ENCODE measurements around the gene PERP.

PERP gene

DNA sequence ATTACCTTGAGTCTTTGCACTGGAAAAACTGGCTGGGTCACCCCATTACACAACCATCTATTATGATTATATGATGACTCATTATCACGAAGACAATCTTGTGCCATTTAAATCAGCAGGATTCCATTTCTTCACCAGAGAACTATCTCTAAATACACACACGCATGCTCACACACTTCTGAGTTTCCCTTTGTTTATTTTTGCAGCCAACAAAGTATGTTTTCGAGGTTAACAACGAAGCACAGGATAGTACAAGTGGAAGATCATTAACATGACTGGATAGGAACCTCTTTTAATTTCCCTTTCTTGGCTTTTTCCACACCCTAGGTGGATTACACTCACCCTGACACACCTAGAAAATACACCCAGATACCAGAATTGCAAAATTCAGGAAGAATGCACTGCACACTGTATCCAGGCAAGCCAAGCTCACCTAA, 18.9 kb downstream of the PERP start (continued):
- no peak for TF ChIP-seq ZNF571 (tag by site-specific recombination; IDR thresholded peaks at IDR 0.05)
- TF ChIP-seq ZSCAN16 (tag by site-specific recombination; IDR thresholded peaks at IDR 0.05) = no peak
- peak; percentile 27; the same call in 1 of the 2 replicates for TF ChIP-seq ZNF610 (tag by site-specific recombination; IDR thresholded peaks at IDR 0.05; ENCODE audit: borderline replicate concordance)
- peak; percentile 94 for TF ChIP-seq ZEB2 (tag by site-specific recombination; IDR thresholded peaks at IDR 0.05)
- TF ChIP-seq ZNF404 (tag by site-specific recombination; IDR thresholded peaks at IDR 0.05) = no peak
- no peak for TF ChIP-seq ZNF473 (tag by site-specific recombination; IDR thresholded peaks at IDR 0.05)
- no peak for TF ChIP-seq RBAK (tag by site-specific recombination; IDR thresholded peaks at IDR 0.05)
- no peak; the same call in 1 of the 2 replicates for TF ChIP-seq KLF7 (tag by site-specific recombination; IDR thresholded peaks at IDR 0.05; ENCODE audit: borderline replicate concordance)
- TF ChIP-seq, protein P1, sequence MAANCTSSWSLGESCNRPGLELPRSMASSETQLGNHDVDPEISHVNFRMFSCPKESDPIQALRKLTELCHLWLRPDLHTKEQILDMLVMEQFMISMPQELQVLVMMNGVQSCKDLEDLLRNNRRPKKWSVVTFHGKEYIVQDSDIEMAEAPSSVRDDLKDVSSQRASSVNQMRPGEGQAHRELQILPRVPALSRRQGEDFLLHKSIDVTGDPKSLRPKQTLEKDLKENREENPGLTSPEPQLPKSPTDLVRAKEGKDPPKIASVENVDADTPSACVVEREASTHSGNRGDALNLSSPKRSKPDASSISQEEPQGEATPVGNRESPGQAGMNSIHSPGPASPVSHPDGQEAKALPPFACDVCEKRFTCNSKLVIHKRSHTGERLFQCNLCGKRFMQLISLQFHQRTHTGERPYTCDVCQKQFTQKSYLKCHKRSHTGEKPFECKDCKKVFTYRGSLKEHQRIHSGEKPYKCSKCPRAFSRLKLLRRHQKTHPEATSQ (tag by site-specific recombination; IDR thresholded peaks at IDR 0.05) = 0 out of 2 replicates have a peak, but pooled peaks have one; percentile 10
- no peak for TF ChIP-seq ZNF174 (tag by site-specific recombination; IDR thresholded peaks at IDR 0.05)
- TF ChIP-seq, protein P2, sequence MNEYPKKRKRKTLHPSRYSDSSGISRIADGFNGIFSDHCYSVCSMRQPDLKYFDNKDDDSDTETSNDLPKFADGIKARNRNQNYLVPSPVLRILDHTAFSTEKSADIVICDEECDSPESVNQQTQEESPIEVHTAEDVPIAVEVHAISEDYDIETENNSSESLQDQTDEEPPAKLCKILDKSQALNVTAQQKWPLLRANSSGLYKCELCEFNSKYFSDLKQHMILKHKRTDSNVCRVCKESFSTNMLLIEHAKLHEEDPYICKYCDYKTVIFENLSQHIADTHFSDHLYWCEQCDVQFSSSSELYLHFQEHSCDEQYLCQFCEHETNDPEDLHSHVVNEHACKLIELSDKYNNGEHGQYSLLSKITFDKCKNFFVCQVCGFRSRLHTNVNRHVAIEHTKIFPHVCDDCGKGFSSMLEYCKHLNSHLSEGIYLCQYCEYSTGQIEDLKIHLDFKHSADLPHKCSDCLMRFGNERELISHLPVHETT (tag by site-specific recombination; IDR thresholded peaks at IDR 0.05) = peak; percentile 94
- no peak for TF ChIP-seq MYNN (tag by site-specific recombination; IDR thresholded peaks at IDR 0.05; ENCODE audit: borderline replicate concordance)
- TF ChIP-seq, protein P3, sequence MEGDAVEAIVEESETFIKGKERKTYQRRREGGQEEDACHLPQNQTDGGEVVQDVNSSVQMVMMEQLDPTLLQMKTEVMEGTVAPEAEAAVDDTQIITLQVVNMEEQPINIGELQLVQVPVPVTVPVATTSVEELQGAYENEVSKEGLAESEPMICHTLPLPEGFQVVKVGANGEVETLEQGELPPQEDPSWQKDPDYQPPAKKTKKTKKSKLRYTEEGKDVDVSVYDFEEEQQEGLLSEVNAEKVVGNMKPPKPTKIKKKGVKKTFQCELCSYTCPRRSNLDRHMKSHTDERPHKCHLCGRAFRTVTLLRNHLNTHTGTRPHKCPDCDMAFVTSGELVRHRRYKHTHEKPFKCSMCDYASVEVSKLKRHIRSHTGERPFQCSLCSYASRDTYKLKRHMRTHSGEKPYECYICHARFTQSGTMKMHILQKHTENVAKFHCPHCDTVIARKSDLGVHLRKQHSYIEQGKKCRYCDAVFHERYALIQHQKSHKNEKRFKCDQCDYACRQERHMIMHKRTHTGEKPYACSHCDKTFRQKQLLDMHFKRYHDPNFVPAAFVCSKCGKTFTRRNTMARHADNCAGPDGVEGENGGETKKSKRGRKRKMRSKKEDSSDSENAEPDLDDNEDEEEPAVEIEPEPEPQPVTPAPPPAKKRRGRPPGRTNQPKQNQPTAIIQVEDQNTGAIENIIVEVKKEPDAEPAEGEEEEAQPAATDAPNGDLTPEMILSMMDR (tag by site-specific recombination; IDR thresholded peaks at IDR 0.05) = no peak
- TF ChIP-seq, protein P4, sequence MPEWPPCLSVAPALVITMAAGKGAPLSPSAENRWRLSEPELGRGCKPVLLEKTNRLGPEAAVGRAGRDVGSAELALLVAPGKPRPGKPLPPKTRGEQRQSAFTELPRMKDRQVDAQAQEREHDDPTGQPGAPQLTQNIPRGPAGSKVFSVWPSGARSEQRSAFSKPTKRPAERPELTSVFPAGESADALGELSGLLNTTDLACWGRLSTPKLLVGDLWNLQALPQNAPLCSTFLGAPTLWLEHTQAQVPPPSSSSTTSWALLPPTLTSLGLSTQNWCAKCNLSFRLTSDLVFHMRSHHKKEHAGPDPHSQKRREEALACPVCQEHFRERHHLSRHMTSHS (tag by site-specific recombination; IDR thresholded peaks at IDR 0.05) = peak; percentile 65; the same call in 1 of the 2 replicates
- TF ChIP-seq KLF10 (tag by site-specific recombination; IDR thresholded peaks at IDR 0.05) = peak; percentile 80
- TF ChIP-seq, protein P5, sequence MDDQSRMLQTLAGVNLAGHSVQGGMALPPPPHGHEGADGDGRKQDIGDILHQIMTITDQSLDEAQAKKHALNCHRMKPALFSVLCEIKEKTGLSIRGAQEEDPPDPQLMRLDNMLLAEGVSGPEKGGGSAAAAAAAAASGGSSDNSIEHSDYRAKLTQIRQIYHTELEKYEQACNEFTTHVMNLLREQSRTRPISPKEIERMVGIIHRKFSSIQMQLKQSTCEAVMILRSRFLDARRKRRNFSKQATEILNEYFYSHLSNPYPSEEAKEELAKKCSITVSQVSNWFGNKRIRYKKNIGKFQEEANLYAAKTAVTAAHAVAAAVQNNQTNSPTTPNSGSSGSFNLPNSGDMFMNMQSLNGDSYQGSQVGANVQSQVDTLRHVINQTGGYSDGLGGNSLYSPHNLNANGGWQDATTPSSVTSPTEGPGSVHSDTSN (CRISPR knock-in tag; IDR thresholded peaks at IDR 0.05) = no peak
- no peak for TF ChIP-seq ZNF701 (tag by site-specific recombination; IDR thresholded peaks at IDR 0.05)
- no peak for TF ChIP-seq ZNF223 (tag by site-specific recombination; IDR thresholded peaks at IDR 0.05)
- TF ChIP-seq, protein P6, sequence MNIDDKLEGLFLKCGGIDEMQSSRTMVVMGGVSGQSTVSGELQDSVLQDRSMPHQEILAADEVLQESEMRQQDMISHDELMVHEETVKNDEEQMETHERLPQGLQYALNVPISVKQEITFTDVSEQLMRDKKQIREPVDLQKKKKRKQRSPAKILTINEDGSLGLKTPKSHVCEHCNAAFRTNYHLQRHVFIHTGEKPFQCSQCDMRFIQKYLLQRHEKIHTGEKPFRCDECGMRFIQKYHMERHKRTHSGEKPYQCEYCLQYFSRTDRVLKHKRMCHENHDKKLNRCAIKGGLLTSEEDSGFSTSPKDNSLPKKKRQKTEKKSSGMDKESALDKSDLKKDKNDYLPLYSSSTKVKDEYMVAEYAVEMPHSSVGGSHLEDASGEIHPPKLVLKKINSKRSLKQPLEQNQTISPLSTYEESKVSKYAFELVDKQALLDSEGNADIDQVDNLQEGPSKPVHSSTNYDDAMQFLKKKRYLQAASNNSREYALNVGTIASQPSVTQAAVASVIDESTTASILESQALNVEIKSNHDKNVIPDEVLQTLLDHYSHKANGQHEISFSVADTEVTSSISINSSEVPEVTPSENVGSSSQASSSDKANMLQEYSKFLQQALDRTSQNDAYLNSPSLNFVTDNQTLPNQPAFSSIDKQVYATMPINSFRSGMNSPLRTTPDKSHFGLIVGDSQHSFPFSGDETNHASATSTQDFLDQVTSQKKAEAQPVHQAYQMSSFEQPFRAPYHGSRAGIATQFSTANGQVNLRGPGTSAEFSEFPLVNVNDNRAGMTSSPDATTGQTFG (tag by site-specific recombination; IDR thresholded peaks at IDR 0.05; ENCODE audit: borderline replicate concordance) = no peak
- no peak for TF ChIP-seq SCRT2 (tag by site-specific recombination; IDR thresholded peaks at IDR 0.05)
- TF ChIP-seq ZNF423 (tag by site-specific recombination; IDR thresholded peaks at IDR 0.05) = no peak
- TF ChIP-seq ZNF677 (tag by site-specific recombination; IDR thresholded peaks at IDR 0.05) = no peak
- no peak for TF ChIP-seq ZNF747 (tag by site-specific recombination; IDR thresholded peaks at IDR 0.05)
- TF ChIP-seq ZNF707 (tag by site-specific recombination; IDR thresholded peaks at IDR 0.05) = no peak
- TF ChIP-seq, protein P7, sequence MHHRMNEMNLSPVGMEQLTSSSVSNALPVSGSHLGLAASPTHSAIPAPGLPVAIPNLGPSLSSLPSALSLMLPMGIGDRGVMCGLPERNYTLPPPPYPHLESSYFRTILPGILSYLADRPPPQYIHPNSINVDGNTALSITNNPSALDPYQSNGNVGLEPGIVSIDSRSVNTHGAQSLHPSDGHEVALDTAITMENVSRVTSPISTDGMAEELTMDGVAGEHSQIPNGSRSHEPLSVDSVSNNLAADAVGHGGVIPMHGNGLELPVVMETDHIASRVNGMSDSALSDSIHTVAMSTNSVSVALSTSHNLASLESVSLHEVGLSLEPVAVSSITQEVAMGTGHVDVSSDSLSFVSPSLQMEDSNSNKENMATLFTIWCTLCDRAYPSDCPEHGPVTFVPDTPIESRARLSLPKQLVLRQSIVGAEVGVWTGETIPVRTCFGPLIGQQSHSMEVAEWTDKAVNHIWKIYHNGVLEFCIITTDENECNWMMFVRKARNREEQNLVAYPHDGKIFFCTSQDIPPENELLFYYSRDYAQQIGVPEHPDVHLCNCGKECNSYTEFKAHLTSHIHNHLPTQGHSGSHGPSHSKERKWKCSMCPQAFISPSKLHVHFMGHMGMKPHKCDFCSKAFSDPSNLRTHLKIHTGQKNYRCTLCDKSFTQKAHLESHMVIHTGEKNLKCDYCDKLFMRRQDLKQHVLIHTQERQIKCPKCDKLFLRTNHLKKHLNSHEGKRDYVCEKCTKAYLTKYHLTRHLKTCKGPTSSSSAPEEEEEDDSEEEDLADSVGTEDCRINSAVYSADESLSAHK (tag by site-specific recombination; IDR thresholded peaks at IDR 0.05) = peak; percentile 79; the same call in 1 of the 2 replicates
- no peak for TF ChIP-seq ZBTB1 (tag by site-specific recombination; IDR thresholded peaks at IDR 0.05)
- TF ChIP-seq, protein P8, sequence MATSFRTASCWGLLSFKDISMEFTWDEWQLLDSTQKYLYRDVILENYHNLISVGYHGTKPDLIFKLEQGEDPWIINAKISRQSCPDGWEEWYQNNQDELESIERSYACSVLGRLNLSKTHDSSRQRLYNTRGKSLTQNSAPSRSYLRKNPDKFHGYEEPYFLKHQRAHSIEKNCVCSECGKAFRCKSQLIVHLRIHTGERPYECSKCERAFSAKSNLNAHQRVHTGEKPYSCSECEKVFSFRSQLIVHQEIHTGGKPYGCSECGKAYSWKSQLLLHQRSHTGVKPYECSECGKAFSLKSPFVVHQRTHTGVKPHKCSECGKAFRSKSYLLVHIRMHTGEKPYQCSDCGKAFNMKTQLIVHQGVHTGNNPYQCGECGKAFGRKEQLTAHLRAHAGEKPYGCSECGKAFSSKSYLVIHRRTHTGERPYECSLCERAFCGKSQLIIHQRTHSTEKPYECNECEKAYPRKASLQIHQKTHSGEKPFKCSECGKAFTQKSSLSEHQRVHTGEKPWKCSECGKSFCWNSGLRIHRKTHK (tag by site-specific recombination; IDR thresholded peaks at IDR 0.05) = no peak
- peak; percentile 30 for TF ChIP-seq ZBTB8A (tag by site-specific recombination; IDR thresholded peaks at IDR 0.05)

Measured in HEK293 (cell line).